ENCODE results near the gene FIG4. TPM values are rescaled to one million over a fixed set of nuclear protein-coding genes. Genes with fewer than 3 reads are reported as not detected.

FIG4 gene
- total and polyA plus RNA-seq, 2 experiments from 2014 or later, result 8.0 to 10.9 TPM

DNA sequence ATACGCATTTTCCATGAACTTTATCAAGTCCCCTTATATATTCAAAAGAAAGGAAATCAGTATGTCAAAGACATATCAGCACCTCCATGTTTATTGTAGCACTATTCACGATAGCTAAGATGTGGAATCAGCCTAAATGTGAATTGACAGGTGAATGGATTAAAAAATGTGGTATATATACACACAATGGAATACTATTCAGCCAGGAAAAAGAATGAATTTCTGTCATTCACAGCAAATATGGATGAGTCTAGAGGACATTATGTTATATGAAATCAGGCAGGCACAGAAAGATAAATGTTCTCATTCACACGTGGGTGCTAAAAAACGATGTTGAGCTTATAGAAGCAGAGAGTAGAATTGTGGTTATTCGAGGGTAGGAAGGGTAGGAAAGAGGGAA is 5.3 kb downstream of the FIG4 start:
- no peak for DNase-seq (ENCODE audit: low spot score)
- no peak overlapping the region for H3K4me3 ChIP-seq
- H3K9me2 ChIP-seq (replicated peaks; ENCODE audit: insufficient read depth), result no peaks in the 10 kb centered on the region
- H4K20me1 ChIP-seq (ENCODE audit: insufficient read depth, poor library complexity, severe bottlenecking), result no peaks in the 10 kb centered on the region
- H2AFZ ChIP-seq, result no peak overlapping the region
- no peaks in the 10 kb centered on the region for H3K27me3 ChIP-seq
- H3K27ac ChIP-seq, result no peak overlapping the region
- over 99% methylated on average over 5 of the region's 5 CpGs for WGBS (ENCODE audit: low lambda C conversion rate, missing lambda C conversion rate)
- no peaks in the 10 kb centered on the region for H3K36me3 ChIP-seq (replicated peaks; ENCODE audit: insufficient read depth, low read depth)
- peaks cover 4% of the 10 kb centered on the region for H3K4me1 ChIP-seq (ENCODE audit: insufficient read depth)
- no peak overlapping the region for H3K4me2 ChIP-seq
- peaks cover 22% of the 10 kb centered on the region for H3K79me2 ChIP-seq
- TF ChIP-seq, protein P1, sequence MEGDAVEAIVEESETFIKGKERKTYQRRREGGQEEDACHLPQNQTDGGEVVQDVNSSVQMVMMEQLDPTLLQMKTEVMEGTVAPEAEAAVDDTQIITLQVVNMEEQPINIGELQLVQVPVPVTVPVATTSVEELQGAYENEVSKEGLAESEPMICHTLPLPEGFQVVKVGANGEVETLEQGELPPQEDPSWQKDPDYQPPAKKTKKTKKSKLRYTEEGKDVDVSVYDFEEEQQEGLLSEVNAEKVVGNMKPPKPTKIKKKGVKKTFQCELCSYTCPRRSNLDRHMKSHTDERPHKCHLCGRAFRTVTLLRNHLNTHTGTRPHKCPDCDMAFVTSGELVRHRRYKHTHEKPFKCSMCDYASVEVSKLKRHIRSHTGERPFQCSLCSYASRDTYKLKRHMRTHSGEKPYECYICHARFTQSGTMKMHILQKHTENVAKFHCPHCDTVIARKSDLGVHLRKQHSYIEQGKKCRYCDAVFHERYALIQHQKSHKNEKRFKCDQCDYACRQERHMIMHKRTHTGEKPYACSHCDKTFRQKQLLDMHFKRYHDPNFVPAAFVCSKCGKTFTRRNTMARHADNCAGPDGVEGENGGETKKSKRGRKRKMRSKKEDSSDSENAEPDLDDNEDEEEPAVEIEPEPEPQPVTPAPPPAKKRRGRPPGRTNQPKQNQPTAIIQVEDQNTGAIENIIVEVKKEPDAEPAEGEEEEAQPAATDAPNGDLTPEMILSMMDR (IDR thresholded peaks at IDR 0.05; ENCODE audit: poor library complexity), result no peak
- TF ChIP-seq EZH2phosphoT487 (IDR thresholded peaks at IDR 0.05; ENCODE audit: low read depth, severe bottlenecking, unreplicated experiment) (no peak), EZH2 (IDR thresholded peaks at IDR 0.05; ENCODE audit: borderline replicate concordance) (no peak)
- H3K9me3 ChIP-seq (ENCODE audit: low read depth), result no peaks in the 10 kb centered on the region

DNA sequence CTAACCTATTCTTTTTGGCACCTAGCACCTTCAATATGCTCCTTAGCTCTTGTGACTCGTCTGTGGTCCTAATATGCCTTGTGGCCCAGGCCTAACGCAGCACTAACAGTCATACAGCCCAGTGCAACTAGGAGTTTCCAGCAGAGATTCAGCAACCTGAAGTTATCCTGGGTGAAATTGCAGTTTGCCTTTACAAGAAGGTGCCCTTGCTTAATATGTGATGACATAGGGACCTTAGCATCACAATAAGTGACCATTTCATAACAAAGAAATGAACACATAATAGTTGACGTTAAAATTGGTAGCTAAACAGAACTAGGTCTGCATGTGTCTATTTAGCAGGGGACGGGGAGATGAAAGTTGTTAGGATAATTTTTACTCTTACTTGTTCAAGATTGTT is 10.1 kb downstream of the FIG4 start:
- Histone ChIP-seq H3K79me2 (peaks cover under 1% of the 10 kb centered on the region), H3K9me2 (replicated peaks; ENCODE audit: insufficient read depth) (no peaks in the 10 kb centered on the region), H3K36me3 (replicated peaks; ENCODE audit: insufficient read depth, low read depth) (no peaks in the 10 kb centered on the region), H2AFZ (no peak overlapping the region), H3K27me3 (no peaks in the 10 kb centered on the region), H3K4me3 (no peak overlapping the region), H3K4me1 (ENCODE audit: insufficient read depth) (no peaks in the 10 kb centered on the region), H4K20me1 (ENCODE audit: insufficient read depth, poor library complexity, severe bottlenecking) (no peaks in the 10 kb centered on the region), H3K4me2 (no peak overlapping the region), H3K9me3 (ENCODE audit: low read depth) (no peaks in the 10 kb centered on the region), H3K27ac (no peak overlapping the region)
- TF ChIP-seq EZH2phosphoT487 (IDR thresholded peaks at IDR 0.05; ENCODE audit: low read depth, severe bottlenecking, unreplicated experiment) (no peak), EZH2 (IDR thresholded peaks at IDR 0.05; ENCODE audit: borderline replicate concordance) (no peak)
- TF ChIP-seq, protein P1 (IDR thresholded peaks at IDR 0.05; ENCODE audit: poor library complexity), result no peak
- 92% methylated on average over 4 of the region's 4 CpGs for WGBS (ENCODE audit: low lambda C conversion rate, missing lambda C conversion rate)
- DNase-seq (ENCODE audit: low spot score), result no peak

DNA sequence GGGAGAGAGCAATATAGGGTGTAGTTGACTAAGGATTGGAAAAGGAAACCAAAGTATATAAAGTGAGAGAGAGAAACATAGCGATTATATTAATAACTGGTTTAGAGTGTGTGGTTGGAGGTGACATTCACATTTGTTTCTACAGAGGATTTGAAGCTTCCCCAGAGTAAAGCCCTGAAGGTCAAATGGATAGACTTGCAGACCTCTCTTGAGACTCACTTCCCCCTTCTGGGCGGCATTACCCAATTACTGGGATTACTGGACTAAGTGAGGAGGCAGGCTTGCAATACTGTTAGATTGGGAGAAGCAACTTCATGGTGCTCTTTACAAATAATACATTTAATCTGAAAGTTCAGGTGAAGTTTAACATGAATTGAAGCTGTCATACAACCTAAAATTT is 10.7 kb downstream of the FIG4 start:
- no peaks in the 10 kb centered on the region for H3K4me1 ChIP-seq (ENCODE audit: insufficient read depth)
- DNase-seq (ENCODE audit: low spot score), result no peak
- no peaks in the 10 kb centered on the region for H3K36me3 ChIP-seq (replicated peaks; ENCODE audit: insufficient read depth, low read depth)
- no peak overlapping the region for H2AFZ ChIP-seq
- no peaks in the 10 kb centered on the region for H4K20me1 ChIP-seq (ENCODE audit: insufficient read depth, poor library complexity, severe bottlenecking)
- H3K79me2 ChIP-seq, result no peaks in the 10 kb centered on the region
- H3K9me3 ChIP-seq (ENCODE audit: low read depth), result no peaks in the 10 kb centered on the region
- no peaks in the 10 kb centered on the region for H3K27me3 ChIP-seq
- no peaks in the 10 kb centered on the region for H3K9me2 ChIP-seq (replicated peaks; ENCODE audit: insufficient read depth)
- H3K27ac ChIP-seq, result no peak overlapping the region
- no peak overlapping the region for H3K4me3 ChIP-seq
- no peak overlapping the region for H3K4me2 ChIP-seq
- TF ChIP-seq, protein P1 (IDR thresholded peaks at IDR 0.05; ENCODE audit: poor library complexity), result no peak
- TF ChIP-seq EZH2phosphoT487 (IDR thresholded peaks at IDR 0.05; ENCODE audit: low read depth, severe bottlenecking, unreplicated experiment), result no peak
- WGBS (ENCODE audit: low lambda C conversion rate, missing lambda C conversion rate), result 77% methylated on average over 2 of the region's 2 CpGs

DNA sequence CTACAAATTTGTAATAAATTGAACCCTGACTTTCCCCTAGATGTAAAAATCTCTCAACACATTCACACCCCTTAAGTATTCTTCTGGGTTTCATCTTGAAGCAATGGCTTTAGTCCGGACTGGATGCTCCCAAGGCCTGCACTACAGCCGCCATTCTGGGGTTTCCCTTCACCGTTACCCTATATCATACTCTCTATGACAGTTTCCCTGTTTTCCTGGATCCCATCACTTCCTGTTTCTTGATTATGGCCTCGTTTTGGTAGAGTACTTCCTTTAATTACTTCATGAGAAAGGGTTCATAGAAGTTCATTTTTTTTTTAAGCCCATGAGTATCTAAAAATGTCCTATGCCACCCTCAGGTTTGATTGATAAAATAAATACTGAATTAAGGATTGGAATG is 11.7 kb downstream of the FIG4 start:
- no peaks in the 10 kb centered on the region for H3K9me2 ChIP-seq (replicated peaks; ENCODE audit: insufficient read depth)
- H3K9me3 ChIP-seq (ENCODE audit: low read depth), result no peaks in the 10 kb centered on the region
- WGBS (ENCODE audit: low lambda C conversion rate, missing lambda C conversion rate), result 78% methylated on average over 4 of the region's 4 CpGs
- no peaks in the 10 kb centered on the region for H3K27me3 ChIP-seq
- no peak overlapping the region for H3K4me3 ChIP-seq
- no peaks in the 10 kb centered on the region for H3K4me1 ChIP-seq (ENCODE audit: insufficient read depth)
- H3K4me2 ChIP-seq, result no peak overlapping the region
- H3K79me2 ChIP-seq, result no peaks in the 10 kb centered on the region
- H3K27ac ChIP-seq, result no peak overlapping the region
- no peaks in the 10 kb centered on the region for H3K36me3 ChIP-seq (replicated peaks; ENCODE audit: insufficient read depth, low read depth)
- H2AFZ ChIP-seq, result no peak overlapping the region
- DNase-seq (ENCODE audit: low spot score), result no peak
- no peaks in the 10 kb centered on the region for H4K20me1 ChIP-seq (ENCODE audit: insufficient read depth, poor library complexity, severe bottlenecking)
- no peak for TF ChIP-seq EZH2 (IDR thresholded peaks at IDR 0.05; ENCODE audit: borderline replicate concordance)
- no peak for TF ChIP-seq EZH2phosphoT487 (IDR thresholded peaks at IDR 0.05; ENCODE audit: low read depth, severe bottlenecking, unreplicated experiment)
- TF ChIP-seq, protein P1 (IDR thresholded peaks at IDR 0.05; ENCODE audit: poor library complexity), result no peak
